T1000 (cell line): ENCODE results near the gene POU2AF1.
"Not testable (repeated sequence)": the region's sequence is repeated elsewhere in the genome, so short reads cannot be mapped to it uniquely, and the experiment has no call there.

Experiments
- DNase-seq: peaks from one replicate; lab custom pipeline; 2025; ENCODE audit warnings: mixed read lengths; lab: John Stamatoyannopoulos, UW

POU2AF1 gene

GRCh38 chr11:111344032-111344431 lies 35.0 kb downstream of the POU2AF1 start:
- DNase-seq: peak; percentile 6

GRCh38 chr11:111342329-111342728 lies 36.7 kb downstream of the POU2AF1 start:
- DNase-seq: no peak

GRCh38 chr11:111339758-111340388 lies 39.2 kb downstream of the POU2AF1 start:
- DNase-seq: no peak

GRCh38 chr11:111336582-111337256 lies 42.4 kb downstream of the POU2AF1 start:
- DNase-seq: peak; percentile 11

DNA sequence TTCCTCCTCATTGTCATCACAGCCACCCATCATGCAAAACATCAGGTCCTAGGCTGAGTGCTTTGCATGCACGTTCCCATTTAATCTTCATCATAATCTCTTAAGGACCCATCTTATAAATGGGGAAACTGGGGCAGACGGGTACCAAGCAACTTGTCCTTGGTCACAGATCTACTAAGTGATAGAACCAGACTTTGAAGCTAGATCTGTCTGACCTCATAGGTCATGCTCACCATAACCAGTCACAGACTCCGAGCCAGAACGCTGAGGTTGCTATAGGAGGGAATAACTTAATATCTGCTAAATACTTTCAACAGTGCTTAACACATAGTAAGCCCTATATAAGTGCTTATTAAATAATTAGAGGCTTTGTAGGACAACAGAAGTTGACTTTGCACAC lies 43.0 kb downstream of the POU2AF1 start:
- no peak for DNase-seq

DNA sequence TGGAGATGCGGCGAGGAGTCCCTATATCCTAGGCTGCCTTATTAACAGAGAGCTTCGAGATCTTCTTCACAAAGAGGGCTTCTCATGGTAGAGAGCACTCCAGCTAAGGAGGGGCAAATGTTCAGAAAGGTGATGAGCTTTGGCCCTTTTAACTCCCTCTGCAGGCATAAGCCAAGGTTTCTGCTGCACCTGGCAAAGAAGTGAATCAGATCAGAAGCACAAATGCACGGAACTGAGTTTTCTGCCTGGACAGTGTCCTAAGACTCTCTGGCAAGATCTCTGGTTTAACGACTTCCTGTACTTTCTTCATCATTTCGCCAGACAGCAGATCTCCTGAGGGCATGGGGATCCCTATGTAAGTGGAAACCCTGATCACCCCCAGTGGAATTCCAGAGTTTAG lies 43.5 kb downstream of the POU2AF1 start:
- no peak for DNase-seq

GRCh38 chr11:111334532-111335502 lies 44.3 kb downstream of the POU2AF1 start:
- DNase-seq: no peak

DNA sequence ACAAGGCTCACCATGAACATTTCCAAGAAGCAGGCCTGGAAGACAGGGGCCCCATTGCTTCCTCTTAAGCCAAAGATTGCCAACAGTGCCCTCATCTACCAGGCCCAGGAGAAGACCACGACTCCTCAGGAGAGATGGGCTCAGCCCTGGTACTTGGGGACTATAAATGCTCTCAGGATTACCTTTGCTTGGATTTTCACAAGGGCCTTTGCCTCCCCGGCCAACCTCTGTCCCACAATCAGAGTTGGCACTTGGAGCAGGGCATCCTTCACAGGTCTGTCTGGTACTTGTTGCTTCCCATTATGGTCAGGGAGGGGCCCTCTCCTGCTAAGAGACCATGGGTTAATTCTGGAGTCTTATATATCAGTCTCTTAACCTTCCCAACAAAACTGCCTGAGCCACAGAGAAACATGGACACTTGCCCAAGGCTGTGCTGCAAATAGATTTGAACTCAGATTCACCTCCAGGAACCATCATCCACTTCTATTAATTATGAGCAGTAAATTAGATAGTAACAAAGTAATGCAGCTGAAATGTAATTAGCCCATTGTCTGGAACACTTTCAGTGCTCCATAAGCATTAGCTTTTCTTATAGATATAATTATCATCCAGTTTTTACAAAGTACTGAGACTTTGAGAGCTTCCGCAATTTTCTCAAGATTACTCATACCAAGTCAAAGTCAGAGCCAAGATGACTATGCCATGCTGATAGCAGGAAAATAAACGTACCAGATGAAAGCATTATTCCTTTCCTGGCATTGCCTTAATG lies 47.2 kb downstream of the POU2AF1 start:
- DNase-seq: no peak

DNA sequence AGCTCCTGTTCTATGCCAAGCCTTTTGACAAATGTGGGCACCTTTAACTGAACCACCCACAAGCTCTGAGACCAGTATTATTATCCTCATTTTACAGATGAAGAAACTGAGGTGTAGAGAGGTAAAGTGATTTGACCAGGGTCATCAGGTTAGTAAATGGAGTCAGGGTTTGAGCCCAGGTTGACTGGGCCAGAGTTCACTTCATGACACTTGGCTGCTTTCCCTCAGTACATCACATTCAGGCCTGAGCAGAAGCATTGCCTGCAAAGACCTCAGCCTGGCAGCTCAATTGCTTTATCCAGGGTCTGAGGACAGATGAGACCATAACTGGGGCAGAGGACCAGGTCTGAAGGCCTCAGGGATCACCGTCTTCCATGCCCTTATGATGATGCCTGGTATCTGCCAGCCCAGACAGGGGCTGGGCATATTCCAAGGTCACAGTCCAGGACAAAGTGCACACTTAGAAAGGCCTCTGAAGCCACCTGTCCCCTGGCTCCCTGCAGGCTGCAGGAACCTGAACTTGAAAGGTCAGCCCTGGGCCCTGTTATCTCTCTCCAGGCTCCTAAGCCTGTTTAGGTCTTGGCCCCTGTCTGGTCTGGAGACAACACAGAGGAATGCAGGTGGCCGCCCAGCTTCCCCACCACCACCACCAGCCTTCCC lies 48.7 kb downstream of the POU2AF1 start:
- DNase-seq: no peak

DNA sequence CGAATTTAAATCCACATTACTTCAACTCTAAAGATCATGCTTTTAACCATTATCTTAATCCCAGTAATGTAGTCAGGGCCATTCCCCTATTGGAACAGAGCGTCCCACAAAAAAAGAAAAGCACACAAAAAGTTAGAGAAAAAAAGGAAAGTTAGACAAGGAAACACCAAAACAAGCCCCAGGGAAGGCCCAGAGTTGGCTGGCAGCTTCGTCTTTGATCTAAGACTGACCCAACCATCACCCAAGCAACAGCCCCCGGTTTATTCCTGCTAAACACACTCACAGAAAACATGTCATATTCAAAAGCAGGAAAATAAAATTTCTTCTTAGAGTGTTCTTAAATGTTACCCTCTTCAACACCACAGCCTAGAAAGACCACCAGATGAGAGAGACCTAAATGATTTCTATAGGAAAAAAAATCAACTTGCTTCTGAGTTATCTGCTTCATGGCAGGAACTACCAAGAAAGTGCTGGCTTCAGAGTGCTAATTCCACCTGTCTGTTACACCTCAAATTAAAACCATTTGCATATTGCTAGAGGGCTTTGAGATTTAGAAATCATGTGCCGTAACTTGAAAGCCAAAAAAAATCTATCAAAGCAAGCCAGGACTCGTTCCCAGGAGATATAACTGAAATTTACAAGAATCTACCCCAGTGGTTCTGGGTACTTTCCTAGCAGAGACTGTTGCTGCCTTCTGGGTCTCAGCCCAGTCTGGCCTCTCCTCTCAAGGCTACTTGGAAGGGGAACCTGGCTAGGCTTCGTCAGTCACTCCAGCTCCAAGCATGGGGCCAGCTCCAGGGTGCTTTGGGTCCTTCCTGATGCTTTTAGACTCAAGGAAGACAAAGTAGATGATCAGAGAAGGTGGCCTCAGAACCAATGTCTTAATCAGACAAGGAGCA lies 49.5 kb downstream of the POU2AF1 start:
- no peak for DNase-seq

DNA sequence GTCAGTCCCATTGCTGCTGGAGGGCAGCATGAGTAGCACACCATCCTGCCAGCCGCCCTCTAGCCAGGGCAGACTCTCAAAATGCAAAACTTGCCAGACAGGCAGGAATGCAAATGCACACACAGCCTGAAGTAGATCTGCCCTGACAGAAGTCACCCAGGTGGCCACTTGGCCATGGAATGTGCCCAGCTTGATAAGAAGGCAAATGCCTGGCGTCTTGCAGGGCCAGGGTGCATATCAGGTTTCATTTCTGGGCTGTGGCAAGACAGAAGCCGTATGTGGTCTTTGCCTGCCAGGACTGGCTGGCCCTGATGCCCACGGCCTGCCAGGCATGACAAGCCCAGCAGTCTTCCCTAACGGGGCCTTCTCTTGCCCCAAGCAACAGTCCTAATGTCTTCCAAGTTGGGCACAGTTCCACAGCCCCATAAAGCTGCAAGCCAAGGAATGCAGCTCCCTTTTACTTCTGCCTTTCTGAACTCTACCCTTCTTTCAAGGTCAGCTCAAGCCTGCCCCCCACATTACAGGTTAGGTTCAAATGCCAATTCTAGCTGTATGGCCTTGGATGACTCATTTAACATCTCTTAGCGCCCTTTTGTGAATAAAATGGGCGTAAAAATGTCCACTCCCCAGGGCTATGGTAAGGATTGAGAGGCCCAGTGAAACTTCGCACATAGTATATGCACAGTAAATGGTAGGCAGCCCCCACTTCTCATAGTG lies 51.0 kb downstream of the POU2AF1 start:
- no peak for DNase-seq

- DNase-seq: no peak
Measured at GRCh38 chr11:111326824-111327223, 52.3 kb downstream of the POU2AF1 start.

GRCh38 chr11:111325259-111325658 lies 53.8 kb downstream of the POU2AF1 start:
- DNase-seq: no peak

- DNase-seq: no peak
Measured at GRCh38 chr11:111324277-111324720, 54.8 kb downstream of the POU2AF1 start.

GRCh38 chr11:111322534-111322933 lies 56.5 kb downstream of the POU2AF1 start:
- DNase-seq: no peak

DNA sequence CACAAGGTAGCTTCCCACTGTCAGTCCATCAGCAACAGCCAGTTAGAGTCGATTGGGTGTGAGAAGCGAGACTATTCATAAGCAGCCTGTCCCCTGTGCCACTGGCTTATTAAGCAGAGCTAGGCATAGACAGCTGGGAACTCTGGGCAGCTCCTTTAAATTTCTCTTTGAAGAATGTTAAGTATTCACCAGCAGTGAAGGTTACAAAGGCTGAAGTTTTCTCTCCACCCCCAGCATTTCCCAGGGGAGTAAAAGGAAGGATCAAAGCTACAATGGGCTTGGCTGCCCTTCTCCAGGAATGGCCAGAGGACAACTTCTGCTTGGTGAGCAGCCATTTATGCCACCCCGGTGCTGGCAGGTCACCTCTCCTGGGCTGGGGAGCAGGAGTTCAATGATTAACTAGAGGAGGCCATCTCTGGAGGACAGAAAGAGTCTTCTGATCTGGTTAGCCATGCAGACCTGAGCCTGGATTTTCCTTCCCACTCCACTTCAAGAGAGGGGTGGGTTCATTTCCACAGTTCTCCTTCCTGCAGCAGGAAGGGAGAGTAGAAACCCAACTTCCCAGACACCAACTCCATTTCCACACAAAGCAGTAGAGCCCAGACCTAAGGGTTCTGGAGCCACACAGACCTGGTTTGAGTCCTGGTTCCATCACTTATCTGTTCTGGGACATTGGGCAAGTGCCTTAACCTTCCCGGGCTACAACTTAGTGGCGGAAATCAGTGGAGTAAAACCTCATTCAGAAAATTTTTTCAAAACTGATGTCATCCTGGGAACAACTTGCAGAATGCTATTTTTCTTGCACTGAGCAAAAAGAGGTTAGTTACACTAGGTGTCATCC lies 58.1 kb downstream of the POU2AF1 start:
- no peak for DNase-seq

DNA sequence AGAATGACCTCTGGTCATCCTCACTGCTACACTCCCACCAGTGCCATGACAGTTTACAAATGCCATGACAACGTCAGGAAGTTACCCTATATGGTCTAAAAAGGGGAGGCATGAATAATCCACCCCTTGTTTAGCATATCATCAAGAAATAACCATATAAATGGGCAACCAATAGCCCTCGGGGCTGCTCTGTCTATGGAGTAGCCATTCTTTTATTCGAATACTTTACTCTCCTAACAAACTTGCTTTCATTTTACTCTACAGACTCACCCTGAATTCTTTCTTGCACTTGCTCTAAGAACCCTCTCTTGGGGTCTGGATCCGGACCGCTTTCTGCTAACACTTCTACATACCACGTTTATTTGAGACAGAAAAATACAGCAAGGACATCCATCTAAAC lies 58.9 kb downstream of the POU2AF1 start:
- not testable (repeated sequence) for DNase-seq

- DNase-seq: no peak
Measured at GRCh38 chr11:111319296-111319695, 59.8 kb downstream of the POU2AF1 start.

DNA sequence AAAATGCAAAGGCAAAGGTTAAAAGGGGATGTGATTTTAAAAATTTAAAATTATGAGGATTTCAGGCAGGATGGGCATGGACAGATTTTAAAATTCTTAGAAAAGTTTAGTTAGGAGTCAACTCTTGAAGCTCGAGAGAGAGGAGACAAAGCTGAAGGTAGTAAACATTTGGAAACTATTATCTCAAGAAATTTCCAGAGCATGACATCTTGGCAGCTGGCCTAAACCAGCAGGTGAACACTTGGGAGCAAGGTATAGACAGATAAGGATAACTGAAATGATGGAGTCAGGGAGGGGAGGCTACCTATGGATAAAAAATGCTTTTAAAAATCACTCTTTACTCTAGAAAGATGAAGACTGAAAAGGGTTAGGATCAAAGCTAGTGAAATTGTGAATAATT lies 67.0 kb downstream of the POU2AF1 start:
- no peak for DNase-seq
